H1 (cell line): ENCODE results near the gene NFATC1. TPM values are rescaled to one million over a fixed set of nuclear protein-coding genes. Genes with fewer than 3 reads are reported as not detected.

Source experiments
- CTCF ChIA-PET: fragments of 300-600 bp; sonication (Branson Sonifier 250); formaldehyde crosslinking; loops from one replicate; lab custom pipeline; 2021; ENCODE audit not compliant: partially characterized antibody; lab: Charles Lee
- POLR2A ChIA-PET: fragments of 300-600 bp; sonication (Branson Sonifier 250); formaldehyde crosslinking; loops from one replicate; lab custom pipeline; 2021; ENCODE audit warnings: inconsistent platforms; ENCODE audit not compliant: partially characterized antibody; lab: Charles Lee
- DNase-seq, 2 experiments: peaks; one replicate each; pipeline versions ENCODE4 v3.0.0 to v3.0.0-alpha.2; 2010 to 2022; ENCODE audit warnings: low spot score in 2 of 2, low read depth in 1 of 2, mixed read lengths in 1 of 2
- FAIRE-seq: peaks from 2 replicates; lab custom pipeline; 2011; peaks lifted over from hg19 to GRCh38; lab: Jason Lieb, UNC
- H2AFZ ChIP-seq: 2 replicates; pipeline ENCODE4 v1.8.1; 2012; ENCODE audit warnings: low read length, inconsistent platforms
- H2AK5ac ChIP-seq: 2 replicates; pipeline ENCODE4 v1.6.1; 2013; ENCODE audit warnings: low read depth, low read length
- H2BK120ac ChIP-seq: replicated peaks from 2 replicates; pipeline ENCODE3; 2013; ENCODE audit warnings: low read depth, low read length, inconsistent platforms
- H2BK12ac ChIP-seq: 2 replicates; pipeline ENCODE4 v1.6.1; 2013; ENCODE audit warnings: low read depth, low read length
- H2BK15ac ChIP-seq: 2 replicates; pipeline ENCODE4 v1.6.1; 2013; ENCODE audit warnings: low read length
- H2BK20ac ChIP-seq: 2 replicates; pipeline ENCODE4 v1.6.1; 2013; ENCODE audit warnings: low read length
- H2BK5ac ChIP-seq: 2 replicates; pipeline ENCODE4 v1.6.1; 2013; ENCODE audit warnings: low read depth, low read length
- H3K14ac ChIP-seq: 2 replicates; pipeline ENCODE4 v1.6.1; 2013; ENCODE audit warnings: inconsistent platforms; ENCODE audit not compliant: insufficient read length
- H3K18ac ChIP-seq: 2 replicates; pipeline ENCODE4 v1.6.1; 2013; ENCODE audit warnings: low read length; ENCODE audit errors: extremely low read depth
- H3K23ac ChIP-seq: 2 replicates; pipeline ENCODE4 v1.6.1; 2013; ENCODE audit warnings: inconsistent platforms; ENCODE audit not compliant: insufficient read length
- H3K23me2 ChIP-seq: 2 replicates; pipeline ENCODE4 v1.6.1; 2013; ENCODE audit warnings: low read depth, low read length
- H3K27ac ChIP-seq: 2 replicates; pipeline ENCODE4 v1.6.1; 2011; ENCODE audit warnings: low read depth, low read length, inconsistent platforms
- H3K27me3 ChIP-seq, 4 experiments: replicated peaks in 1 of 4; 1 replicate in 1 of 4; 2 replicates in 3 of 4; pipeline versions ENCODE4 v1.6.1 to v1.8.1; 2011 to 2013; ENCODE audit warnings: low read length in 3 of 4, mild to moderate bottlenecking in 3 of 4, inconsistent platforms in 2 of 4, mixed read lengths in 2 of 4, moderate library complexity in 1 of 4; ENCODE audit not compliant: control insufficient read depth in 3 of 4, insufficient read depth in 3 of 4; ENCODE audit errors: extremely low read depth in 1 of 4
- H3K36me3 ChIP-seq, 4 experiments: 2 replicates each; pipeline versions ENCODE4 v1.6.1 to v1.8.1; 2011 to 2013; ENCODE audit warnings: mild to moderate bottlenecking in 4 of 4, low read length in 3 of 4, moderate library complexity in 2 of 4, control low read depth in 1 of 4, inconsistent platforms in 1 of 4; ENCODE audit not compliant: insufficient read depth in 4 of 4, control insufficient read depth in 2 of 4
- H3K4ac ChIP-seq: replicated peaks from 2 replicates; pipeline ENCODE3; 2013; ENCODE audit warnings: low read length, low read depth, mixed read lengths, inconsistent platforms; ENCODE audit not compliant: insufficient read length
- H3K4me1 ChIP-seq, 4 experiments: replicated peaks in 1 of 4; 1 replicate in 1 of 4; 2 replicates in 3 of 4; pipeline versions ENCODE4 v1.6.1 to v1.8.1; 2011 to 2013; ENCODE audit warnings: low read length in 3 of 4, inconsistent platforms in 2 of 4, mixed read lengths in 1 of 4; ENCODE audit not compliant: insufficient read depth in 4 of 4, control insufficient read depth in 3 of 4
- H3K4me2 ChIP-seq, 2 experiments: 2 replicates each; pipeline versions ENCODE4 v1.6.1 to v1.8.1; 2011 to 2013; ENCODE audit warnings: low read depth in 2 of 2, low read length in 2 of 2, control low read depth in 1 of 2, inconsistent platforms in 1 of 2, mild to moderate bottlenecking in 1 of 2; ENCODE audit not compliant: insufficient read depth in 1 of 2
- H3K4me3 ChIP-seq, 4 experiments: fragments of 200-600, 300-600 bp in 1 of 4; sonication (generic), shearing (Covaris generic), sonication (Bioruptor Twin) in 1 of 4; 2 replicates each; pipeline versions ENCODE4 v1.5.1 to v1.8.1; 2011 to 2016; ENCODE audit warnings: low read length in 4 of 4, low read depth in 3 of 4, control low read depth in 2 of 4, inconsistent platforms in 2 of 4, mild to moderate bottlenecking in 2 of 4, mixed read lengths in 1 of 4, moderate library complexity in 1 of 4; ENCODE audit not compliant: insufficient read depth in 2 of 4; ENCODE audit errors: extremely low read depth in 1 of 4
- H3K56ac ChIP-seq: replicated peaks from 2 replicates; pipeline ENCODE3; 2013; ENCODE audit warnings: low read depth, mild to moderate bottlenecking, mixed read lengths, low read length, inconsistent platforms; ENCODE audit not compliant: insufficient read length
- H3K79me1 ChIP-seq: 2 replicates; pipeline ENCODE4 v1.6.1; 2013; ENCODE audit warnings: low read depth, low read length, control low read depth
- H3K79me2 ChIP-seq, 2 experiments: 2 replicates each; pipeline versions ENCODE4 v1.6.1 to v1.8.1; 2012 to 2013; ENCODE audit warnings: low read length in 2 of 2, mild to moderate bottlenecking in 2 of 2, inconsistent platforms in 1 of 2; ENCODE audit not compliant: insufficient read depth in 2 of 2, control insufficient read depth in 1 of 2
- H3K9ac ChIP-seq, 4 experiments: replicated peaks in 1 of 4; 1 replicate in 1 of 4; 2 replicates in 3 of 4; pipeline versions ENCODE4 v1.6.1 to v1.8.1; 2011 to 2013; ENCODE audit warnings: low read depth in 3 of 4, low read length in 3 of 4, control low read depth in 2 of 4, mild to moderate bottlenecking in 2 of 4, moderate library complexity in 2 of 4, inconsistent platforms in 1 of 4; ENCODE audit errors: extremely low read depth in 1 of 4
- H3K9me3 ChIP-seq, 2 experiments: 2 replicates each; pipeline versions ENCODE4 v1.6.1 to v1.8.1; 2012 to 2013; ENCODE audit warnings: mild to moderate bottlenecking in 2 of 2, moderate library complexity in 2 of 2, control low read depth in 1 of 2, inconsistent platforms in 1 of 2, low read depth in 1 of 2, low read length in 1 of 2, mixed read lengths in 1 of 2; ENCODE audit not compliant: insufficient read depth in 2 of 2
- H4K20me1 ChIP-seq, 2 experiments: replicated peaks in 1 of 2; 2 replicates each; pipeline versions ENCODE3 to v1.8.1; 2011 to 2013; ENCODE audit warnings: inconsistent platforms in 2 of 2, low read length in 2 of 2, mild to moderate bottlenecking in 1 of 2; ENCODE audit not compliant: insufficient read depth in 2 of 2, control insufficient read depth in 1 of 2
- H4K5ac ChIP-seq: 2 replicates; pipeline ENCODE4 v1.6.1; 2013; ENCODE audit warnings: low read length, low read depth, mixed read lengths, inconsistent platforms; ENCODE audit not compliant: insufficient read length
- H4K8ac ChIP-seq: 2 replicates; pipeline ENCODE4 v1.8.0; 2013; ENCODE audit warnings: mild to moderate bottlenecking, moderate library complexity, low read length, inconsistent platforms; ENCODE audit not compliant: insufficient read depth; ENCODE audit errors: extremely low read depth
- H4K91ac ChIP-seq: replicated peaks from 2 replicates; pipeline ENCODE3; 2013; ENCODE audit warnings: low read length, mixed read lengths, inconsistent platforms; ENCODE audit not compliant: insufficient read length
- ASH2L ChIP-seq: fragments of 200-600, 300-600 bp; sonication (generic); IDR thresholded peaks from one replicate; pipeline ENCODE4 v1.7.1; 2017; ENCODE audit warnings: low read length
- CEBPB ChIP-seq: IDR thresholded peaks from 2 replicates; pipeline ENCODE4 v1.6.1; 2012; ENCODE audit warnings: low read depth, low read length
- EP300 ChIP-seq, 2 experiments: IDR thresholded peaks; 1 replicate in 1 of 2; 2 replicates in 1 of 2; pipeline ENCODE4 v1.6.1; 2011 to 2012; ENCODE audit warnings: low read depth in 2 of 2, low read length in 2 of 2, mild to moderate bottlenecking in 2 of 2, borderline replicate concordance in 1 of 2, inconsistent platforms in 1 of 2, moderate library complexity in 1 of 2
- GABPA ChIP-seq: IDR thresholded peaks from 2 replicates; pipeline ENCODE4 v1.6.1; 2011; ENCODE audit warnings: mild to moderate bottlenecking, low read length, moderate library complexity, borderline replicate concordance; ENCODE audit not compliant: insufficient read depth
- NRF1 ChIP-seq: IDR thresholded peaks from 2 replicates; pipeline ENCODE4 v1.6.1; 2011; ENCODE audit warnings: mild to moderate bottlenecking, low read depth, low read length, improper control_type of control experiment
- PHF8 ChIP-seq: fragments of 200-600 bp; sonication (generic); conservative IDR thresholded peaks from 2 replicates; pipeline ENCODE4 v1.7.1; 2012; ENCODE audit warnings: low read depth, mild to moderate bottlenecking, inconsistent platforms, low read length, moderate library complexity
- SUZ12 ChIP-seq: fragments of 200-600 bp; sonication (generic); IDR thresholded peaks from 2 replicates; pipeline ENCODE4 v1.6.1; 2012; ENCODE audit warnings: mild to moderate bottlenecking, inconsistent platforms, low read length, moderate library complexity, mixed read lengths
- TAF7 ChIP-seq: optimal IDR thresholded peaks from 2 replicates; pipeline ENCODE3; 2011; ENCODE audit warnings: low read depth, mild to moderate bottlenecking, inconsistent platforms, low read length, moderate library complexity, borderline replicate concordance
- TBP ChIP-seq: IDR thresholded peaks from 2 replicates; pipeline ENCODE4 v1.6.1; 2011; ENCODE audit warnings: low read depth, low read length, improper control_type of control experiment
- WGBS, 2 experiments: shearing (Covaris generic) in 1 of 2; methylation state at CpG; one replicate each; pipeline versions ENCODE4 v1.1.6 to v1.1.7; 2013 to 2015; ENCODE audit warnings: low lambda C conversion rate in 2 of 2, mixed read lengths in 2 of 2, inconsistent platforms in 1 of 2, low coverage in 1 of 2, missing lambda C conversion rate in 1 of 2; ENCODE audit not compliant: insufficient replicate concordance in 2 of 2, insufficient coverage in 1 of 2, insufficient read length in 1 of 2; ENCODE audit errors: extremely low coverage in 1 of 2, missing lambda C conversion rate in 1 of 2; 5-methylcytosine and 5-hydroxymethylcytosine counted together
- polyA plus RNA-seq, 7 experiments: library from polyadenylated mRNA; depleted of rRNA in 3 of 7; stranded (reverse) in 5 of 7; unstranded in 2 of 7; fragments of >200 nt in 5 of 7; fragments of 200-250 nt in 2 of 7; gene quantifications; 1 replicate in 5 of 7; 2 replicates in 1 of 7; 4 replicates in 1 of 7; pipeline versions ENCODE4 v1.2.1 to v1.2.3, GENCODE V29; 2011 to 2013; ENCODE audit warnings: missing spikeins in 2 of 7, mixed read lengths in 2 of 7
- total RNA-seq: library from RNA; stranded (reverse); fragmentation: NEBNext Ultra II Directional; extraction: Animal tissue kit (Norgen Biotek cat#: 25700); gene quantifications from 2 replicates; pipeline ENCODE4 v1.2.1, GENCODE V29; 2021
- TF ChIP-seq, protein P1 (sequence below): IDR thresholded peaks from 2 replicates; pipeline ENCODE4 v1.6.1; 2012; ENCODE audit warnings: inconsistent platforms

The NFATC1 gene
- total and polyA plus RNA-seq, 2 of the 8 experiments (the other 6 are each of a cell fraction or from before 2014, with no cell fraction given) = 2.0 to 6.6 TPM

DNA sequence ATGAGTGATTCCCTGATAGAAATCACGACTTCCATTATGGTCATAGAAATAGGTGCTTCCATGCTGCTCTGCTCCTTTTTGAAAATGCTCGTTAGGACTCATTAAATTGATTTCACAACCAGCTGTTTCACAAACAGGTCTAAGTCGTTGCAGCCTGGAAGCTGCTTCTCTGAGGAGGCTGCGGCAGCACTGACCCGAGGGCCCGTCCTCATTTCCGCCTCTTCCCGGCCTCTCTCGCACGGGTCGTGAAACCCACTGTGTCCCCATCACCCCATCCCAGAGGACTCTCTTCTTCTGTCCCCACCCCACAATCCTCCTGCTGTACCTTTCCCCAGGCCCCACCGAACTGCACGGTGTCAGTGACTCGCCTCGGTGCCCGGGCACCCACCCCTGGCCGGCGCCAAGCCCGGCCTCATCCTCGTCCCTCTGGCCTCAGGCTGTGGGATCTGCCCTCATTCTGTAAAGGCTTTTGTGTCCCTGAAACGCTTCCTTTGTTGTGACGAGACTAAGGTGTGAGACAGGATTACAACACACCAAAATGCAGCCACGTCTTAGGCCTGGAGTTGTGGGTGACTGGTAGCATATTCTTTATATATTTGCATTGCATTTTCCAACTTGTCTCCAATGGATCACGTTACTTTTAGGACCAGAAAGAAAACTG, 171.2 kb downstream of the NFATC1 start:
- no peak for TF ChIP-seq CEBPB
- no peak for TF ChIP-seq NRF1
- TF ChIP-seq TAF7 = no peak
- TF ChIP-seq TBP = no peak
- no peak for TF ChIP-seq PHF8
- no peak for TF ChIP-seq GABPA
- TF ChIP-seq, protein P1, sequence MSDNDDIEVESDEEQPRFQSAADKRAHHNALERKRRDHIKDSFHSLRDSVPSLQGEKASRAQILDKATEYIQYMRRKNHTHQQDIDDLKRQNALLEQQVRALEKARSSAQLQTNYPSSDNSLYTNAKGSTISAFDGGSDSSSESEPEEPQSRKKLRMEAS = no peak
- no peak for TF ChIP-seq EP300 (IDR thresholded peaks at IDR 0.05; ENCODE audit: borderline replicate concordance in 1 of 2, low read depth in 2 of 2, low read length in 2 of 2)
- TF ChIP-seq ASH2L = no peak
- TF ChIP-seq SUZ12 = no peak
- no peak overlapping the region for H3K23ac ChIP-seq
- H4K5ac ChIP-seq = no peak overlapping the region
- no peak overlapping the region for H3K4ac ChIP-seq
- H3K56ac ChIP-seq = no peak overlapping the region
- peak overlapping the region; percentile 46; the same call in 1 of the 2 replicates for H2AFZ ChIP-seq
- H3K79me2 ChIP-seq = no peaks in the 10 kb centered on the region
- WGBS, 2 experiments = 84% methylated on average over 24 of the region's 24 CpGs; no CpG with 5 or more reads in 1 of the 2 experiments
- no peak overlapping the region for H2BK15ac ChIP-seq
- H3K36me3 ChIP-seq = no peaks in the 10 kb centered on the region
- CTCF ChIA-PET = interaction anchor here (0.9 to 1.9 kb wide), 6 partner anchors 9 to 186 kb away, joined by 3 to 7 read pairs (median 4); no protein-coding TSS in a partner anchor
- H4K8ac ChIP-seq = peak overlapping the region; percentile 53; the same call in 1 of the 2 replicates
- H3K4me3 ChIP-seq = no peak overlapping the region
- H3K18ac ChIP-seq = no peak overlapping the region
- H3K9me3 ChIP-seq = peaks cover 0 to 1% of the 10 kb centered on the region in 2 experiments; a peak in 1 of 4 replicates
- no peak overlapping the region for H2BK12ac ChIP-seq
- no peak overlapping the region for H3K4me2 ChIP-seq
- H2AK5ac ChIP-seq = no peak overlapping the region
- no peak overlapping the region for H2BK5ac ChIP-seq
- no peak overlapping the region for H3K9ac ChIP-seq
- H2BK20ac ChIP-seq = no peak overlapping the region
- H4K20me1 ChIP-seq = no peaks in the 10 kb centered on the region
- no peak overlapping the region for H4K91ac ChIP-seq
- no peaks in the 10 kb centered on the region for H3K79me1 ChIP-seq
- H2BK120ac ChIP-seq = no peak overlapping the region
- H3K14ac ChIP-seq = no peak overlapping the region
- peaks cover 0 to 10% (median 6%) of the 10 kb centered on the region in 4 experiments; a peak in 4 of 7 replicates for H3K4me1 ChIP-seq
- POLR2A ChIA-PET = no interaction called here
- no peak overlapping the region for H3K27ac ChIP-seq
- H3K27me3 ChIP-seq = no peaks in the 10 kb centered on the region; a peak in 1 of 7 replicates
- DNase-seq = no peak
- no peak for FAIRE-seq
- no peaks in the 10 kb centered on the region for H3K23me2 ChIP-seq
